Ascending aorta (tissue), 2 donors: ENCODE results near the gene USP28. TPM values are rescaled to one million over a fixed set of nuclear protein-coding genes. Genes with fewer than 3 reads are reported as not detected.

Source experiments
- DNase-seq, 2 donors: peaks; one replicate each; pipeline ENCODE4 v3.0.0-alpha.2; 2019; ENCODE audit warnings: low spot score in 2 of 2
- H3K27ac ChIP-seq, 2 donors: fragments of 200-600 bp; sonication (generic); one replicate each; pipeline ENCODE4 v1.5.1; 2016 to 2017; ENCODE audit warnings: mild to moderate bottlenecking in 1 of 2
- H3K27me3 ChIP-seq: fragments of 200-600 bp; sonication (generic); one replicate; pipeline ENCODE4 v1.5.1; 2017
- H3K36me3 ChIP-seq, 2 donors: fragments of 200-600 bp; sonication (generic); one replicate each; pipeline ENCODE4 v1.5.1; 2016
- H3K4me1 ChIP-seq, 2 donors: fragments of 200-600 bp; sonication (generic); one replicate each; pipeline ENCODE4 v1.5.1; 2016 to 2017; ENCODE audit warnings: mild to moderate bottlenecking in 1 of 2
- H3K4me3 ChIP-seq, 2 donors: fragments of 200-600 bp; sonication (generic); one replicate each; pipeline ENCODE4 v1.5.1; 2016 to 2017; ENCODE audit warnings: mild to moderate bottlenecking in 1 of 2
- H3K9me3 ChIP-seq, 2 donors: fragments of 200-600 bp; sonication (generic); one replicate each; pipeline ENCODE4 v1.5.1; 2016
- intact Hi-C: fragments of 100-400 bp; cut with DNase I; formaldehyde crosslinking; loops from one replicate; pipeline ENCODE4 v1.15.1; 2023
- total RNA-seq: library from RNA; depleted of rRNA; stranded (reverse); fragments of >200 nt; gene quantifications from one replicate; pipeline ENCODE4 v1.1.0, GENCODE V29; 2016
- TF ChIP-seq, protein P1 (sequence below), 3 experiments: fragments of 200-600 bp in 2 of 3; fragments of 450-650 bp in 1 of 3; sonication (generic) in 2 of 3; IDR thresholded peaks; one replicate each; pipeline ENCODE4 v1.5.1; 2016 to 2019; ENCODE audit warnings: antibody characterized with exemption in 3 of 3, mild to moderate bottlenecking in 1 of 3, moderate library complexity in 1 of 3

The USP28 gene
- total RNA-seq, 1 donor from 2014 or later: 2.9 TPM

GRCh38 chr11:113752932-113753331, 122.4 kb downstream of the USP28 start:
- no peak for DNase-seq
- Histone ChIP-seq H3K27ac (no peak overlapping the region), H3K4me3 (no peak overlapping the region), H3K36me3 (peaks cover 25 to 46% of the 10 kb centered on the region in 2 donors), H3K4me1 (no peaks in the 10 kb centered on the region), H3K27me3 (no peaks in the 10 kb centered on the region), H3K9me3 (no peaks in the 10 kb centered on the region)
- intact Hi-C loops: no loop called here
- TF ChIP-seq, protein P1, sequence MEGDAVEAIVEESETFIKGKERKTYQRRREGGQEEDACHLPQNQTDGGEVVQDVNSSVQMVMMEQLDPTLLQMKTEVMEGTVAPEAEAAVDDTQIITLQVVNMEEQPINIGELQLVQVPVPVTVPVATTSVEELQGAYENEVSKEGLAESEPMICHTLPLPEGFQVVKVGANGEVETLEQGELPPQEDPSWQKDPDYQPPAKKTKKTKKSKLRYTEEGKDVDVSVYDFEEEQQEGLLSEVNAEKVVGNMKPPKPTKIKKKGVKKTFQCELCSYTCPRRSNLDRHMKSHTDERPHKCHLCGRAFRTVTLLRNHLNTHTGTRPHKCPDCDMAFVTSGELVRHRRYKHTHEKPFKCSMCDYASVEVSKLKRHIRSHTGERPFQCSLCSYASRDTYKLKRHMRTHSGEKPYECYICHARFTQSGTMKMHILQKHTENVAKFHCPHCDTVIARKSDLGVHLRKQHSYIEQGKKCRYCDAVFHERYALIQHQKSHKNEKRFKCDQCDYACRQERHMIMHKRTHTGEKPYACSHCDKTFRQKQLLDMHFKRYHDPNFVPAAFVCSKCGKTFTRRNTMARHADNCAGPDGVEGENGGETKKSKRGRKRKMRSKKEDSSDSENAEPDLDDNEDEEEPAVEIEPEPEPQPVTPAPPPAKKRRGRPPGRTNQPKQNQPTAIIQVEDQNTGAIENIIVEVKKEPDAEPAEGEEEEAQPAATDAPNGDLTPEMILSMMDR (IDR thresholded peaks at IDR 0.05): no peak

Other genes starting within 250 kb of the USP28 start
- gene TMPRSS5, start 169.3 kb downstream of the USP28 start, total RNA-seq: not detected
- 12.3 TPM for gene ZW10, start 101.9 kb downstream of the USP28 start, total RNA-seq
- gene CLDN25, start 95.8 kb downstream of the USP28 start, total RNA-seq: not detected
- gene HTR3B, start 29.2 kb upstream of the USP28 start, total RNA-seq: not detected
- not detected for gene HTR3A, start 99.5 kb upstream of the USP28 start, total RNA-seq
- gene ZBTB16, start 184.1 kb upstream of the USP28 start, total RNA-seq: 344 TPM